GM21723 (cell line): ENCODE data around the gene ARMC2.
"Not testable (repeated sequence)": the region's sequence is repeated elsewhere in the genome, so short reads cannot be mapped to it uniquely, and the experiment has no call there.

Experiments used
- ATAC-seq: cut with Tn5 transposase; IDR thresholded peaks from one replicate; pipeline ENCODE4 v1.9.1; 2021; ENCODE audit warnings: mild to moderate bottlenecking, moderate library complexity; ENCODE audit not compliant: unreplicated experiment

ARMC2 gene

GRCh38 chr6:108835218-108835850 is 12.9 kb upstream of the ARMC2 start:
- ATAC-seq, result peak; percentile 86

GRCh38 chr6:108836061-108836460 is 12.2 kb upstream of the ARMC2 start:
- ATAC-seq, result no peak

GRCh38 chr6:108837236-108837971 is 10.8 kb upstream of the ARMC2 start:
- no peak for ATAC-seq

- ATAC-seq, result no peak
Measured at GRCh38 chr6:108838101-108838717, 10.0 kb upstream of the ARMC2 start.

DNA sequence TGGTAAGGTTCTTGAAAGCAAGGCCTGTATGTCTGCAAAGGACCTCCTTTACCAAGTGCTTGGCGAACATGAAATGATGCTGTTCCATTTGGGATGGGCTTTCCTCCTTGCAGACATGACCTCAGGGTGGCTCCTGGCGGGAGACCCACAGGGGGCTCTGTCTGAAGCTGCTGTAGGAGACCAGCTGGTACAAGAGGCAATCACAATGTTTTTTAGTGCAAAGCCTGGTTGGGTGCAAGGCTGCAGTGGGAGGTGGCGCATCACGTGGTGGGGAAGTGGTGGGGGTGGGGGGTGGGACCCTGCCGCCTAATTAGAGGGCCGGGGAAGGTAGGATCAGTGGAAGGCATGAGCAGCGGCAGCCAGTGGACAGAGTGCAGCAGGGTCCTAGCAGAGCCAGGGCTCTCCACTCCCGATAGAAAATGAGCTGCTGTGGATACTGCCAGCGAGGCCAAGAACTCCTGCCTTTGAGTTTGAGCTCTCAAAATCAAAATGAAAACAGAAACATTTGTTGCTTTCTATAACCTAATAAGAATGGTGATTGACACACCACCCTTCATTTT is 9.1 kb upstream of the ARMC2 start:
- no peak for ATAC-seq

- no peak for ATAC-seq
Measured at GRCh38 chr6:108840919-108841318, 7.3 kb upstream of the ARMC2 start.

GRCh38 chr6:108841377-108841855 is 6.8 kb upstream of the ARMC2 start:
- no peak for ATAC-seq

GRCh38 chr6:108844135-108844534 is 4.1 kb upstream of the ARMC2 start:
- no peak for ATAC-seq

- no peak for ATAC-seq
Measured at GRCh38 chr6:108845145-108845544, 3.1 kb upstream of the ARMC2 start.

DNA sequence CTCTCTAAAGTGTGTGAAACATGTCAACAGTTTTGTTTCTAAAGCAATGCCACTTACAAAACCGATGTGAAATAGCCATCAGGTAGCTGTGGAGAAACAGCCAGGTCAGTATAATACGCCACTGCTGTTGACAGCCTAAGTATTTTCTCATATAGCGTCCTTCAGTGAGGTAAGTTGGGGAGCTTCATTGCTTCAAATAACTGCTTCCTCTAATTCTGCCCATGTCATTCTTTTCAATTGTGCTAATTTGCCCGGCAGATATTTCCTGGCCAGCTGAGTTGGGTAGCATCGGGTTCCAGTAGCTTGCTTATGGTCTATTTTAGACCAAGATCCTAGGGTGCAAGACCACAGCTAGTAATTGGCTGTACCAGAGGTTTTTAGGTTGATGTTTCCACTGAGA is 2.1 kb upstream of the ARMC2 start:
- no peak for ATAC-seq

GRCh38 chr6:108846628-108847027 is 1.6 kb upstream of the ARMC2 start:
- no peak for ATAC-seq

DNA sequence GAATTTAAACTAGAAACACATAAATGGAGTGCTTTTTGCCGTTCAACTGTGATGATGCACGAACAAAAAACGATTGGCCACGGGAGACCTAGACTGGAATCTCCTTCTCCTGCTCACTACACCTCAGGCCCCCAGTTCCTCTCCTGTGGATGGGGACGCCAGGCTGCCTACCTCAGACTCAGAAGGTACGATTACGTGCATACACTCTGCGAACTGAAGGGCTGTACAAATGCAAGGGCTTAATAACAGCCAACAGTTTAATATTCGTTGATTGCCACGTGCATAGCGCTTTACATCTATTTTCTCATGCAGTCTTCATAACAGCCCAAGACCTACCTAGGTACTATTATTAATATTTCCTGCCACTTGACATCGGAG is 495 bp upstream of the ARMC2 start:
- ATAC-seq, result no peak

- no peak for ATAC-seq
Measured at GRCh38 chr6:108850669-108851465, 2.6 kb downstream of the ARMC2 start.

GRCh38 chr6:108851756-108852155 is 3.5 kb downstream of the ARMC2 start:
- ATAC-seq, result no peak

- no peak for ATAC-seq
Measured at GRCh38 chr6:108853077-108853476, 4.9 kb downstream of the ARMC2 start.

DNA sequence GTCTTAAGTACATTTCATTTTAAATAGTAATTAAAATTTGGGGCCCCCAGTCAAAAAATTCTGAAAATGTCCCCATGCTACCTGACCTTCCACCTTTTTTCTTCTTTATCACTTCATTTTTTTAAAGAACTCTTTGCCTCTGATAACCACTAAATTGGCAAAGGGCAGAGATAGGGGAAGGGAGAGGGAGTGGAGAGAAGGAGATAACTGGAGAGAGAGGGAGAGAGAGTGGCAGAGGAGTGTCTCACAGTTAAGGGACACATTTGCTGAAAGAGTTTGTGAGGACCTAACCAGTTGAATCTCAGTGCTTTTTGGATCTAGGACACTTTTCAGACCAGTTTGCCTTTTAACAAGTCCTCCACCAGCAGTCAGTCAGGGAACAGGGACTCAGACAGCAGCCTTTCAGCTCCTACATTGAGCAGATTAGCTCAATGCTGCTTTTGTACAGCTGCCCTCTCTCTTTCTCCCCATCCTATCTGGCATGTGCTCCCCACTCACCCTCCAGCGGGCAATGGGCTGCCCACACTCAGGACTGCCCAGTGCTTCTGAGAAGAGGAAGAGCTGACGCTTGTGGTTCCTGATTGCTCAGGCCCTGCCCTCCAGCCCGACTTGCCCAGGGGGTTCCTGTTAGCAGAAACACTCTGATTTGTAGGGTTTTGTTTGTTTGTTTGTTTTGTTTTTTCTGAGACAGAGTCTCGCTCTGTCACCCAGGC is 14.4 kb downstream of the ARMC2 start:
- no peak for ATAC-seq

DNA sequence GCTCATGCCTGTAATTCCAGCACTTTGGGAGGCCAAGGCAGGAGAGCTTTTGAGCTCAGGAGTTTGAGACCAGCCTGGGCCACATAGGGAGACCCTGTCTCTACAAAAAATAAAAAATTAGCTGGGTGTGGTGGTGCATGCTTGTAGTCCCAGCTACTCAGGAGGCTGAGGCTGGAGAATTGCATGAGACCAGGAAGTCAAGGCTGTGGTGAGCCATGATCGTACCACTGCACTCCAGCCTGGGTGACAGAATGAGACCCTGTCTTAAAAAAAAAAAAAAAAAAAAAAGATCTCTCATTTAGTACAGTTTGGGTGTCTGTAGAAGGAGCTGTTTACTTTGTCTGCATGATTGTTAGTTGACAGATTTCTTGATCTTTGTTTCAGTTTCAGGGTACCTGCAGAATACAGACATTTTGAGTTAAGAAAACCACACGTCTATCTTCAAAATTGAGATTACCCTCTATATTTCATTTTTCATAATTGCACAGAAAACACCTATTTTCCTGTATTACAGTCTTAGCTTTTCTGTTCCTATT is 17.6 kb downstream of the ARMC2 start:
- ATAC-seq, result not testable (repeated sequence)

DNA sequence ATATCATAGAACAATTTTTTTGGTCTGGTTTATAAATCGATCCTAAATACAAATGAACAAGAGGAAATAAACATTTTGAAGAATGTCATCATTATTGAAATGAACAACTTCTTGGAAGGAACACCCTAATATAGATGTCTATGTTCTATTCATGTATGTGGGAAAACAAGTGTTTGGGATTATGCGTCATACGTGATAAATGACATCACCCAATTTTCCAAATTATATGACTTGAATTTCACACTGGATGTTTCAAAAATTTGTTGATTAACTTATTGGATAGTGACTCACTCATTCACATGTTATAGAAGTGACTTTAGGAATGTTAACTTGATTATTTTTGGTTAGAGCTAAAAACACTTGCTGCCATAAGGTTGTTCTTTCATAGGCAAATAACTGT is 18.6 kb downstream of the ARMC2 start:
- no peak for ATAC-seq

GRCh38 chr6:108868647-108869046 is 20.4 kb downstream of the ARMC2 start:
- ATAC-seq, result no peak

- no peak for ATAC-seq
Measured at GRCh38 chr6:108869876-108870275, 21.7 kb downstream of the ARMC2 start.
